B cell (primary cell): Measurements from ENCODE around the gene EHBP1. TPM values are rescaled to one million over a fixed set of nuclear protein-coding genes. Genes with fewer than 3 reads are reported as not detected.

ENCODE experiments used
- ATAC-seq: fragments of 200-7000 bp; cut with Tn5 transposase; one replicate; pipeline ENCODE4 v1.10.0; 2021; ENCODE audit warnings: low read depth, mild to moderate bottlenecking, moderate number of reproducible peaks, moderate library complexity
- CTCF ChIA-PET: fragments of 350-600 bp; sonication (Branson Sonifier 250); formaldehyde crosslinking; loops from one replicate; lab custom pipeline; 2021; ENCODE audit warnings: antibody characterized with exemption, inconsistent platforms; lab: Charles Lee
- POLR2A ChIA-PET: fragments of 350-600 bp; sonication (Branson Sonifier 250); formaldehyde crosslinking; loops from one replicate; lab custom pipeline; 2021; ENCODE audit warnings: antibody characterized with exemption; lab: Charles Lee
- DNase-seq: peaks from one replicate; pipeline ENCODE4 v3.0.0; 2013
- H2AFZ ChIP-seq: 2 replicates; pipeline ENCODE4 v1.6.1; 2012; ENCODE audit warnings: mild to moderate bottlenecking, low read depth, low read length; ENCODE audit not compliant: insufficient read depth, poor library complexity, severe bottlenecking
- H3K27ac ChIP-seq, 2 donors: 1 replicate in 1 of 2; 2 replicates in 1 of 2; pipeline ENCODE4 v1.5.1; 2012 to 2013; ENCODE audit warnings: low read length in 2 of 2, mild to moderate bottlenecking in 2 of 2, moderate library complexity in 1 of 2
- H3K27me3 ChIP-seq, 4 experiments: fragments of 200-600 bp in 1 of 4; sonication (generic) in 1 of 4; replicated peaks in 1 of 4; 1 replicate in 2 of 4; 2 replicates in 2 of 4; pipeline versions ENCODE4 v1.6.1 to v1.7.0; 2013 to 2016; ENCODE audit warnings: low read length in 3 of 4, mild to moderate bottlenecking in 2 of 4, mixed read lengths in 1 of 4, moderate library complexity in 1 of 4; ENCODE audit not compliant: insufficient read depth in 4 of 4, control insufficient read depth in 3 of 4; ENCODE audit errors: control extremely low read depth in 1 of 4
- H3K36me3 ChIP-seq, 2 experiments: replicated peaks in 1 of 2; 1 replicate in 1 of 2; 2 replicates in 1 of 2; pipeline versions ENCODE4 v1.6.1 to v1.7.1; 2013; ENCODE audit warnings: low read length in 1 of 2; ENCODE audit not compliant: insufficient read depth in 2 of 2, control insufficient read depth in 1 of 2; ENCODE audit errors: control extremely low read depth in 1 of 2, extremely low read depth in 1 of 2
- H3K4me1 ChIP-seq, 2 donors: fragments of 200-600 bp in 1 of 2; sonication (generic) in 1 of 2; 1 replicate in 1 of 2; 2 replicates in 1 of 2; pipeline versions ENCODE4 v1.5.1 to v1.6.1; 2013 to 2017; ENCODE audit warnings: low read length in 2 of 2; ENCODE audit not compliant: control insufficient read depth in 2 of 2, insufficient read depth in 2 of 2
- H3K4me2 ChIP-seq: replicated peaks from 2 replicates; pipeline ENCODE3; 2012; ENCODE audit warnings: mild to moderate bottlenecking, low read depth, low read length; ENCODE audit not compliant: poor library complexity, severe bottlenecking
- H3K4me3 ChIP-seq, 5 experiments: fragments of 200-600 bp in 1 of 5; sonication (generic) in 1 of 5; 1 replicate in 3 of 5; 2 replicates in 2 of 5; pipeline versions ENCODE4 v1.5.1 to v1.7.0; 2011 to 2016; ENCODE audit warnings: low read length in 4 of 5, mild to moderate bottlenecking in 4 of 5, low read depth in 2 of 5, control low read depth in 1 of 5, moderate library complexity in 1 of 5; ENCODE audit not compliant: insufficient read depth in 1 of 5; ENCODE audit errors: control extremely low read depth in 1 of 5, extremely low read depth in 1 of 5
- H3K79me2 ChIP-seq: fragments of 200-600 bp; sonication (generic); one replicate; pipeline ENCODE4 v1.6.0; 2016; ENCODE audit warnings: low read length; ENCODE audit not compliant: control insufficient read depth, insufficient read depth
- H3K9ac ChIP-seq: fragments of 200-600 bp; sonication (generic); 2 replicates; pipeline ENCODE4 v1.6.1; 2017; ENCODE audit warnings: mild to moderate bottlenecking, low read length, moderate library complexity
- H3K9me3 ChIP-seq, 3 donors: one replicate each; pipeline versions ENCODE4 v1.6.1 to v1.7.1; 2013; ENCODE audit warnings: low read length in 2 of 3; ENCODE audit not compliant: control insufficient read depth in 2 of 3, insufficient read depth in 1 of 3; ENCODE audit errors: control extremely low read depth in 1 of 3
- H4K20me1 ChIP-seq: 2 replicates; pipeline ENCODE4 v1.6.0; 2012; ENCODE audit warnings: mild to moderate bottlenecking, low read length; ENCODE audit not compliant: insufficient read depth, control insufficient read depth, poor library complexity, severe bottlenecking
- H3K27ac Mint-ChIP-seq: one replicate; pipeline ENCODE4 v1.8.0; 2021; ENCODE audit warnings: mixed read lengths
- H3K27me3 Mint-ChIP-seq: one replicate; pipeline ENCODE4 v1.8.0; 2021; ENCODE audit warnings: mixed read lengths
- H3K4me1 Mint-ChIP-seq: one replicate; pipeline ENCODE4 v1.8.0; 2021; ENCODE audit warnings: mixed read lengths
- H3K4me3 Mint-ChIP-seq: one replicate; pipeline ENCODE4 v1.8.0; 2021; ENCODE audit warnings: mixed read lengths
- H3K9me3 Mint-ChIP-seq: one replicate; pipeline ENCODE4 v1.8.0; 2022; ENCODE audit warnings: mixed read lengths; ENCODE audit not compliant: insufficient read depth
- EZH2 ChIP-seq: IDR thresholded peaks from 2 replicates; pipeline ENCODE4 v1.6.1; 2012; ENCODE audit warnings: borderline replicate concordance, low read depth, mild to moderate bottlenecking, moderate library complexity, low read length; ENCODE audit not compliant: insufficient read depth, poor library complexity, severe bottlenecking
- WGBS: methylation state at CpG from one replicate; pipeline ENCODE4 v1.1.5; 2013; ENCODE audit warnings: missing lambda C conversion rate; ENCODE audit not compliant: insufficient coverage; 5-methylcytosine and 5-hydroxymethylcytosine counted together
- intact Hi-C: fragments of 100-400 bp; cut with micrococcal nuclease; formaldehyde crosslinking; loops from one replicate; pipeline ENCODE4 v1.10.0; 2022
- polyA plus RNA-seq: library from polyadenylated mRNA; depleted of rRNA; stranded (reverse); fragments of >200 nt; gene quantifications from 2 replicates; pipeline ENCODE4 v1.2.3, GENCODE V29; 2012
- total RNA-seq, 2 donors: library from RNA; stranded (reverse); fragments of 120-200 nt in 1 of 2; gene quantifications; 1 replicate in 1 of 2; 2 replicates in 1 of 2; pipeline versions ENCODE4 v1.2.3 to v1.2.4, GENCODE V29; 2013 to 2022
- TF ChIP-seq, protein P1 (sequence below): fragments of 200-600 bp; IDR thresholded peaks from one replicate; pipeline ENCODE4 v1.8.0; 2022; ENCODE audit warnings: antibody characterized with exemption, mild to moderate bottlenecking

EHBP1 gene
- total and polyA plus RNA-seq, 2 donors (not counting 1 experiment from before 2014, with no cell fraction given): 8.8 to 34.7 TPM

DNA sequence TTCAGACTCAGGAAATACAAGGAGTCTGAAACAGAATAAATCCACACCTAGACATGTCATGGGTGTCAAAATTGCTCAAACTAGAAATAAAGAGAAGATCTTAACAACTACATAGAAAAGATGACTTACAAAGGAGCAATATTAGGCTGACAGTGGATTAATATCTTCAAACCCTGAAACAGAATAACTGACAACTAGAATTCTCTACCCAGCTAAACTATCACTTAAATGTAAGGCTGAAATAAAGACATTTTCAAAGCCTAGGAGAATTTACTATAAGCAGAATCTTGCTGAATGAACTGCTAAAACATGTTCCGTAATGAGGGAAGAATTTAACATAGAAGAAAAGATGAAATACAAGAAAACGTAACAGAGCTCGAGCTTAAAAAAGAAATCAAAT lies 168.1 kb downstream of the EHBP1 start:
- ChIA-PET POLR2A (no interaction called here), CTCF (no interaction called here)
- Mint-ChIP-seq H3K9me3 (peaks cover 21% of the 10 kb centered on the region), H3K4me3 (no peak overlapping the region), H3K27me3 (no peaks in the 10 kb centered on the region), H3K27ac (no peak overlapping the region), H3K4me1 (no peaks in the 10 kb centered on the region)
- no peaks in the 10 kb centered on the region for H3K79me2 ChIP-seq
- intact Hi-C loops: no loop called here
- H3K27me3 ChIP-seq: no peaks in the 10 kb centered on the region
- H3K4me2 ChIP-seq: no peak overlapping the region
- no peak overlapping the region for H2AFZ ChIP-seq
- no peak for DNase-seq
- H3K4me3 ChIP-seq: no peak overlapping the region
- H3K9me3 ChIP-seq: peaks cover 7 to 13% (median 12%) of the 10 kb centered on the region in 3 donors
- peaks cover 3 to 29% of the 10 kb centered on the region in 2 experiments for H3K36me3 ChIP-seq
- no CpG with 5 or more reads among the region's 3 CpGs for WGBS
- H3K27ac ChIP-seq: no peak overlapping the region
- TF ChIP-seq, protein P1, sequence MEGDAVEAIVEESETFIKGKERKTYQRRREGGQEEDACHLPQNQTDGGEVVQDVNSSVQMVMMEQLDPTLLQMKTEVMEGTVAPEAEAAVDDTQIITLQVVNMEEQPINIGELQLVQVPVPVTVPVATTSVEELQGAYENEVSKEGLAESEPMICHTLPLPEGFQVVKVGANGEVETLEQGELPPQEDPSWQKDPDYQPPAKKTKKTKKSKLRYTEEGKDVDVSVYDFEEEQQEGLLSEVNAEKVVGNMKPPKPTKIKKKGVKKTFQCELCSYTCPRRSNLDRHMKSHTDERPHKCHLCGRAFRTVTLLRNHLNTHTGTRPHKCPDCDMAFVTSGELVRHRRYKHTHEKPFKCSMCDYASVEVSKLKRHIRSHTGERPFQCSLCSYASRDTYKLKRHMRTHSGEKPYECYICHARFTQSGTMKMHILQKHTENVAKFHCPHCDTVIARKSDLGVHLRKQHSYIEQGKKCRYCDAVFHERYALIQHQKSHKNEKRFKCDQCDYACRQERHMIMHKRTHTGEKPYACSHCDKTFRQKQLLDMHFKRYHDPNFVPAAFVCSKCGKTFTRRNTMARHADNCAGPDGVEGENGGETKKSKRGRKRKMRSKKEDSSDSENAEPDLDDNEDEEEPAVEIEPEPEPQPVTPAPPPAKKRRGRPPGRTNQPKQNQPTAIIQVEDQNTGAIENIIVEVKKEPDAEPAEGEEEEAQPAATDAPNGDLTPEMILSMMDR: no peak
- no peak for TF ChIP-seq EZH2
- no peak overlapping the region for H3K9ac ChIP-seq
- no peaks in the 10 kb centered on the region for H4K20me1 ChIP-seq
- no peaks in the 10 kb centered on the region for H3K4me1 ChIP-seq
- no peak for ATAC-seq

DNA sequence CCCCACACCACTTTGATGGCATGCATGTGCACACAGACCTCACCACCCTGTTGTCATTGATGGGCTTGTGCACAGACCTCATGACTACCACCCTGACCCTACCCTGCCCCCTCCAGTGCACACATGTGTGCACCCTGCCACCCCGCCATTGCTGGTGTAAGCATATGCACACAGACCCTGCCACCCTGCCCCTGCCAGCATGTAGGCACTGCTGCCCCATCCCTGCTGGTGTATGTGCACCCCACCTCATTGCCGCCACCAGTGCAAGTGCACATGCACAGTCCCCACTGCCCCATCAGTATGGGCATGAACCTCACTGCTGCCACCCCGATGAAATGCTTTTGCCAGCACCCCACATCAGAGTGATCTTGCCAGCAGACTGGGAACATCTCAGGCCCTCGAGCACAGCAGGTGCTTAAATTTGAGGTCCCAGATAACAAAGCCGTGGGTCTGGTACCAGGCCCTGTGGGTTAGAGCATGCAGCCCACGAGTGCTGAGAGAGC lies 169.4 kb downstream of the EHBP1 start:
- H3K9me3 Mint-ChIP-seq: peaks cover 23% of the 10 kb centered on the region

More for the DNA sequence above, 169.4 kb downstream of the EHBP1 start:
- H2AFZ ChIP-seq: no peak overlapping the region
- Mint-ChIP-seq H3K4me3 (no peak overlapping the region), H3K27me3 (no peaks in the 10 kb centered on the region), H3K27ac (no peak overlapping the region), H3K4me1 (no peaks in the 10 kb centered on the region)
- H3K9ac ChIP-seq: no peak overlapping the region
- H3K36me3 ChIP-seq: peaks cover 3 to 29% of the 10 kb centered on the region in 2 experiments
- no peaks in the 10 kb centered on the region for H3K4me1 ChIP-seq
- intact Hi-C loops: no loop called here
- ATAC-seq: no peak
- CTCF ChIA-PET: no interaction called here
- no peak for DNase-seq
- no peak overlapping the region for H3K4me2 ChIP-seq
- H3K4me3 ChIP-seq: no peak overlapping the region
- no peaks in the 10 kb centered on the region for H4K20me1 ChIP-seq
- no peaks in the 10 kb centered on the region for H3K27me3 ChIP-seq
- no peak for TF ChIP-seq EZH2
- POLR2A ChIA-PET: no interaction called here
- no peaks in the 10 kb centered on the region for H3K79me2 ChIP-seq
- 100% methylated on average over 5 of the region's 6 CpGs for WGBS
- H3K9me3 ChIP-seq: peaks cover 7 to 15% (median 13%) of the 10 kb centered on the region in 3 donors
- no peak overlapping the region for H3K27ac ChIP-seq
